ENCODE data around the gene MTOR.

DNA sequence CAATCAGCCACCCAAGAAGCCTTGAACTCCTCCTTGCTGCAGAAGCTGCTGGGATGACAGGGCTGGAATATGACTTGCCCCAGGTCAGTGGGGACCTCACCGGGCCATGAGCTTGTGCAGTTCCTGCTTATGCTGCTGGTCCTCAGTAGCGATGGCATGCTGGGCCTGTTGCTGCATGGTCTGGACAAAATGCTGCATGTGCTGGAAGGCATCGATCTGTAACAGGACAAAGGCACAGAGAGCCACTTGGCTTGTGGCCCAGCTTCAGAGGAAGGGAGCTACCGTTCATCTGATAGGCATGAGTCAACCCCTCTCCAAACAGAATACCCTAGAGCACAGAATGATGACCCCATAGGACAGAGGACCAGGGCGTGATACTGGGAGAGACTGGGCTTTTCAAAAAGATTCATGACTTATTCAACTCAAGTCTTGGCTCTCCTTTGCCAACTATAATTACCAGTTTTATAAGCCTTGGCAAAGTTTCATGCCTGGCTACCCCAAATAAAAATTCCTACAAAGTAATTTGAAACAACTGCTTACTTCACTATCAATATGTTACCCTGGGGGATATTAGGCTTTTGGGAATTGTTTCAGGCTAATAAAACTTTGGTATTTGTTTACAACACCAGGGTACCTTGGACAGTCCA lies 128.0 kb downstream of the MTOR start:
- TF ChIP-seq EZH2phosphoT487 (IDR thresholded peaks at IDR 0.05) (no peak), EZH2 (IDR thresholded peaks at IDR 0.05) (no peak)
- TF ChIP-seq, protein P1, sequence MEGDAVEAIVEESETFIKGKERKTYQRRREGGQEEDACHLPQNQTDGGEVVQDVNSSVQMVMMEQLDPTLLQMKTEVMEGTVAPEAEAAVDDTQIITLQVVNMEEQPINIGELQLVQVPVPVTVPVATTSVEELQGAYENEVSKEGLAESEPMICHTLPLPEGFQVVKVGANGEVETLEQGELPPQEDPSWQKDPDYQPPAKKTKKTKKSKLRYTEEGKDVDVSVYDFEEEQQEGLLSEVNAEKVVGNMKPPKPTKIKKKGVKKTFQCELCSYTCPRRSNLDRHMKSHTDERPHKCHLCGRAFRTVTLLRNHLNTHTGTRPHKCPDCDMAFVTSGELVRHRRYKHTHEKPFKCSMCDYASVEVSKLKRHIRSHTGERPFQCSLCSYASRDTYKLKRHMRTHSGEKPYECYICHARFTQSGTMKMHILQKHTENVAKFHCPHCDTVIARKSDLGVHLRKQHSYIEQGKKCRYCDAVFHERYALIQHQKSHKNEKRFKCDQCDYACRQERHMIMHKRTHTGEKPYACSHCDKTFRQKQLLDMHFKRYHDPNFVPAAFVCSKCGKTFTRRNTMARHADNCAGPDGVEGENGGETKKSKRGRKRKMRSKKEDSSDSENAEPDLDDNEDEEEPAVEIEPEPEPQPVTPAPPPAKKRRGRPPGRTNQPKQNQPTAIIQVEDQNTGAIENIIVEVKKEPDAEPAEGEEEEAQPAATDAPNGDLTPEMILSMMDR (IDR thresholded peaks at IDR 0.05): no peak

Measured in neural progenitor cell (in vitro differentiated cells).